GM12891 (cell line): ENCODE results near the gene EVC2.

Experiments used
- POLR2A ChIP-seq: IDR thresholded peaks from 2 replicates; pipeline ENCODE4 v1.6.1; 2011; ENCODE audit warnings: low read depth, low read length, control low read depth
- TAF1 ChIP-seq: IDR thresholded peaks from 2 replicates; pipeline ENCODE4 v1.6.1; 2011; ENCODE audit warnings: low read depth, low read length, control low read depth

DNA sequence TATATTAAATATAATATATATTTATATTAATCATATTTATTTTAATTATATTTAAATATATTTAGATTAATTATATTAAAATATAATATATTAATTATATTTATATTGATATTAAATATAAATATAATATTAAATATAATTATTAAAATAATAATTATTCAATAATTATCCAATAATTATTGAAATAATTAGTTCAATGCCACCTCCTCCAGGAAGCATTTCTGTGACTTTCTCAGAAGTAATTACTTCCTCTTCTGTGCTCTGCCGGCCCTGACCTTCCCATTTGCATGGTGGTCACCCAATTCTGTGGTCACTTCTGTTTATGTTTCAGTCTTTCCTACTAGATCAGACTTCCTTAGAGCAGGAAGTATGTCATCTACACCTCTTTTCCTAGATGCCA, 45.8 kb downstream of the EVC2 start:
- no peak for TF ChIP-seq POLR2A
- no peak for TF ChIP-seq TAF1
